ENCODE results near the gene WWOX. TPM values are rescaled to one million over a fixed set of nuclear protein-coding genes. Genes with fewer than 3 reads are reported as not detected.

WWOX gene
- total RNA-seq, 1 experiment from 2014 or later, result 15.6 TPM

- no peaks in the 10 kb centered on the region for H3K23me2 ChIP-seq (ENCODE audit: insufficient read length, low read depth, low read length, poor library complexity, severe bottlenecking)
- no peak for TF ChIP-seq CTCF (conservative IDR thresholded peaks at IDR 0.05)
- H3K23ac ChIP-seq (ENCODE audit: insufficient read length, low read depth, low read length), result no peak overlapping the region
- H3K18ac ChIP-seq (ENCODE audit: insufficient read length, low read depth, low read length), result no peak overlapping the region
- no peak overlapping the region for H2BK20ac ChIP-seq (ENCODE audit: low read depth, low read length, poor library complexity, severe bottlenecking)
- no peaks in the 10 kb centered on the region for H3K79me2 ChIP-seq (ENCODE audit: insufficient read depth, low read length)
- no peak overlapping the region for H2BK120ac ChIP-seq (ENCODE audit: low read depth, low read length, poor library complexity, severe bottlenecking)
- H2BK5ac ChIP-seq (ENCODE audit: insufficient read length, low read length), result no peak overlapping the region
- Mint-ChIP-seq H3K36me3 (ENCODE audit: insufficient read depth in 1 of 3, low read depth in 3 of 3) (peaks cover 0 to 26% (median 0%) of the 10 kb centered on the region in 3 experiments; a peak in 2 of 7 replicates), H3K27ac (no peak overlapping the region), H3K4me3 (no peak overlapping the region), H3K9me3 (peaks cover 5 to 10% of the 10 kb centered on the region in 2 experiments; a peak in 2 of 5 replicates), H3K27me3 (ENCODE audit: low read depth) (peaks cover 3% of the 10 kb centered on the region; the same call in 1 of the 2 replicates), H3K4me1 (peaks cover 21% of the 10 kb centered on the region in 2 experiments)
- H3K79me1 ChIP-seq (ENCODE audit: insufficient read depth, low read depth, low read length, poor library complexity, severe bottlenecking), result no peaks in the 10 kb centered on the region
- no peaks in the 10 kb centered on the region for H4K20me1 ChIP-seq (ENCODE audit: control insufficient read depth, insufficient read depth, insufficient read length)
- DNase-seq, result no peak
- H3K4ac ChIP-seq (ENCODE audit: low read depth, low read length), result no peak overlapping the region
- no peak overlapping the region for H3T11ph ChIP-seq (ENCODE audit: low read length)
- H3K14ac ChIP-seq (ENCODE audit: insufficient read depth, low read length), result no peak overlapping the region
- H3K27me3 ChIP-seq (ENCODE audit: insufficient read depth, low read length), result no peaks in the 10 kb centered on the region
- H4K8ac ChIP-seq (replicated peaks; ENCODE audit: insufficient read length, low read depth, low read length), result no peak overlapping the region
- H4K5ac ChIP-seq (ENCODE audit: insufficient read length, low read depth, low read length), result no peak overlapping the region
- H4K91ac ChIP-seq (ENCODE audit: insufficient read length, low read depth, low read length), result no peak overlapping the region
- H3K4me1 ChIP-seq (ENCODE audit: insufficient read depth, low read length), result peaks cover 4% of the 10 kb centered on the region; the same call in 1 of the 2 replicates
- no peak overlapping the region for H2AK5ac ChIP-seq (ENCODE audit: insufficient read length, low read length)
- H2AFZ ChIP-seq (ENCODE audit: low read length), result no peak overlapping the region
- H2BK15ac ChIP-seq (ENCODE audit: low read depth, low read length), result no peak overlapping the region
- H2BK12ac ChIP-seq (ENCODE audit: insufficient read length, low read depth, low read length), result no peak overlapping the region
- no peak overlapping the region for H3K4me2 ChIP-seq (ENCODE audit: insufficient read depth, insufficient read length, low read length)
- H3K9ac ChIP-seq (ENCODE audit: extremely low read depth, insufficient read length, low read length), result no peak overlapping the region
- no peak overlapping the region for H3K56ac ChIP-seq (ENCODE audit: insufficient read length, low read depth, low read length)
- no peak overlapping the region for H3K27ac ChIP-seq (ENCODE audit: insufficient read length, low read depth, low read length)
- H3K9me3 ChIP-seq (ENCODE audit: control insufficient read depth, low read depth, low read length), result no peaks in the 10 kb centered on the region
- WGBS (ENCODE audit: extremely low coverage, insufficient read length, low lambda C conversion rate), result no CpG with 5 or more reads among the region's 3 CpGs
These were observed 172.5 kb downstream of the WWOX start for GRCh38 chr16:78271981-78272380.
